Thyroid gland (tissue), 4 donors: ENCODE results near the gene TK2.

ENCODE experiments used
- CTCF ChIP-seq, 6 experiments: fragments of 200-600 bp in 3 of 6; fragments of 450-650 bp in 3 of 6; sonication (generic) in 3 of 6; IDR thresholded peaks; one replicate each; pipeline ENCODE4 v1.5.1; 2016 to 2019; ENCODE audit warnings: antibody characterized with exemption in 6 of 6, mild to moderate bottlenecking in 2 of 6, inconsistent platforms in 1 of 6, moderate library complexity in 1 of 6
- POLR2A ChIP-seq, 2 donors: fragments of 450-650 bp; IDR thresholded peaks; one replicate each; pipeline ENCODE4 v1.6.1; 2017; ENCODE audit warnings: antibody characterized with exemption in 2 of 2, mild to moderate bottlenecking in 2 of 2, moderate library complexity in 1 of 2

- TF ChIP-seq CTCF (IDR thresholded peaks at IDR 0.05) (no peak), POLR2A (IDR thresholded peaks at IDR 0.05) (no peak)
Observed at GRCh38 chr16:66485376-66485775, 64.5 kb downstream of the TK2 start.
